ENCODE data around the gene ARAP3. TPM values are rescaled to one million over a fixed set of nuclear protein-coding genes. Genes with fewer than 3 reads are reported as not detected.

Gene ARAP3
- total RNA-seq, 1 donor from 2014 or later: 42.4 TPM

- intact Hi-C loops (cut with DNase I): no loop called here
- peak; percentile 97 for ATAC-seq
Measured at GRCh38 chr5:141650851-141651727, 30.9 kb downstream of the ARAP3 start, which contains the start of gene FCHSD1. Gene FCHSD1, minus strand, starts transcription at chr5:141651418. Its CDS starts 50 bp downstream, at chr5:141651368.

GRCh38 chr5:141649972-141650371 lies 32.1 kb downstream of the ARAP3 start:
- Histone ChIP-seq H3K4me1 (peaks cover 4% of the 10 kb centered on the region), H3K9me3 (no peaks in the 10 kb centered on the region), H3K27me3 (no peaks in the 10 kb centered on the region), H3K4me3 (no peak overlapping the region), H3K27ac (no peak overlapping the region), H3K36me3 (peaks cover 16% of the 10 kb centered on the region)
- TF ChIP-seq CTCF (IDR thresholded peaks at IDR 0.05): no peak
- intact Hi-C loops (cut with DNase I): no loop called here
- no peak for DNase-seq
- ATAC-seq: no peak

More at GRCh38 chr5:141650851-141651727, 30.9 kb downstream of the ARAP3 start, which contains the start of gene FCHSD1:
- peak within 1 kb of the TSS; percentile 67 for H3K27ac ChIP-seq
- no peaks in the 10 kb centered on the region for H3K27me3 ChIP-seq
- DNase-seq: peak; percentile 95
- no peaks in the 10 kb centered on the region for H3K9me3 ChIP-seq
- TF ChIP-seq CTCF (IDR thresholded peaks at IDR 0.05): no peak
- H3K4me3 ChIP-seq: peak within 1 kb of the TSS; percentile 68
- peaks cover 12% of the 10 kb centered on the region for H3K36me3 ChIP-seq
- H3K4me1 ChIP-seq: peaks cover 4% of the 10 kb centered on the region

DNA sequence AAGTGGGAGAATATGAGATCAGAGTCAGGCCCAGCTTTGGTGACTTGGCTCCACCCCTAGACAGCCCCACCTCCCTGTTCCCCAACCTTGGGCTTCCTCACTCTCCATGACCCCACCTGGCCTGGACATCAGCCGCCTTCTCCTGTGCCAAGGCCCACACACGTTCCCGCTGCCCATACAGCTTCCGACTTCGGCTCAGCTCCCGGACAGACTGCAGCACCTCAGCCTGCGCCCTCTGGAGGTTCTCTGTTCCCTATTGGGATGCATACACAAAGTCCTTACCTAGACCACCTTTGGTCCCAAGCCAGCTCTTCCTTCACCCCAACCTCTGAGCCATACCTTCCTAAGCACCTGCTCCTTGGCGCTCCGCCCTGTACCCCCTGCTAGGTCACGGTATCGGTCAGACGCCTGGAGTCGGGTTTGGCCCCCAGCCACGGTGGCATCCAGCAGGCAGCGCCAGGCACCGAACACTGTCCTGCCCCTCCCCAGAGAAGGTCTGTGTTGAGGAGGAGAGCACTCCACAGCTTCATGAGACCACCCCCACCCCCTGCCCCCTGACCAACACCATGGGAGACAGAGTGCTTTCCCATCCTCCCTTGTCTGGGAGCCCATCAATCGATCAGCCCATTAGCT lies 32.9 kb downstream of the ARAP3 start:
- Histone ChIP-seq H3K27me3 (no peaks in the 10 kb centered on the region), H3K9me3 (no peaks in the 10 kb centered on the region), H3K27ac (no peak overlapping the region), H3K36me3 (peaks cover 22% of the 10 kb centered on the region), H3K4me3 (no peak overlapping the region), H3K4me1 (peaks cover 4% of the 10 kb centered on the region)
- ATAC-seq (no peak), DNase-seq (no peak)
- no peak for TF ChIP-seq CTCF (IDR thresholded peaks at IDR 0.05)
- intact Hi-C loops (cut with DNase I): no loop called here

GRCh38 chr5:141647851-141648250 lies 34.2 kb downstream of the ARAP3 start:
- DNase-seq: no peak
- no peaks in the 10 kb centered on the region for H3K27me3 ChIP-seq
- no peak overlapping the region for H3K27ac ChIP-seq

GRCh38 chr5:141647242-141647641 lies 34.8 kb downstream of the ARAP3 start:
- no peak overlapping the region for H3K4me3 ChIP-seq
- intact Hi-C loops (cut with DNase I): no loop called here
- no peak overlapping the region for H3K27ac ChIP-seq
- peaks cover 24% of the 10 kb centered on the region for H3K36me3 ChIP-seq
- no peaks in the 10 kb centered on the region for H3K9me3 ChIP-seq
- H3K27me3 ChIP-seq: no peaks in the 10 kb centered on the region
- no peak for TF ChIP-seq CTCF (IDR thresholded peaks at IDR 0.05)
- peaks cover 4% of the 10 kb centered on the region for H3K4me1 ChIP-seq
- ATAC-seq (no peak), DNase-seq (peak; percentile 18)

More at GRCh38 chr5:141647851-141648250, 34.2 kb downstream of the ARAP3 start:
- Histone ChIP-seq H3K4me1 (peaks cover 4% of the 10 kb centered on the region), H3K4me3 (no peak overlapping the region), H3K9me3 (no peaks in the 10 kb centered on the region), H3K36me3 (peaks cover 24% of the 10 kb centered on the region)
- intact Hi-C loops (cut with DNase I): no loop called here
- TF ChIP-seq CTCF (IDR thresholded peaks at IDR 0.05): no peak
- ATAC-seq: no peak
